ENCODE data around the gene WDR20. TPM values are rescaled to one million over a fixed set of nuclear protein-coding genes. Genes with fewer than 3 reads are reported as not detected.

WDR20 gene
- total RNA-seq, 1 donor, result 15.6 TPM

Other genes with a start within 250 kb of the WDR20 start
- 332 and 340 TPM in 2 replicates for gene DYNC1H1, start 175.3 kb upstream of the WDR20 start, total RNA-seq
- gene HSP90AA1, start 52.9 kb upstream of the WDR20 start, total RNA-seq, result 193 and 198 TPM in 2 replicates
- gene MOK, start 165.3 kb downstream of the WDR20 start, total RNA-seq, result 81.0 and 86.1 TPM in 2 replicates
- 7.2 and 9.1 TPM in 2 replicates for gene ZNF839, start 179.8 kb downstream of the WDR20 start, total RNA-seq
- gene CINP, start 223.0 kb downstream of the WDR20 start, total RNA-seq, result 31.8 and 49.2 TPM in 2 replicates
- 13.0 and 13.3 TPM in 2 replicates for gene TECPR2, start 223.0 kb downstream of the WDR20 start, total RNA-seq

All from osteoblast (primary cell).